HCT116 (cell line): ENCODE measurements around the gene PLEKHG1. TPM values are rescaled to one million over a fixed set of nuclear protein-coding genes. Genes with fewer than 3 reads are reported as not detected.

Experiments
- ATAC-seq: fragments of 200-7000 bp; cut with Tn5 transposase; 2 replicates; pipeline ENCODE4 v1.9.1; 2020; ENCODE audit warnings: mild to moderate bottlenecking, moderate library complexity
- BruUV-seq: library from RNA; stranded (reverse); fragments of 400-500 nt; replicated peaks from 2 replicates; lab custom pipeline; 2021; lab: Mats Ljungman, UMichigan
- CTCF ChIA-PET: fragments of 300-600 bp; sonication (Branson Sonifier 250); formaldehyde crosslinking; loops from one replicate; lab custom pipeline; 2021; ENCODE audit warnings: antibody characterized with exemption; lab: Charles Lee
- POLR2A ChIA-PET: fragments of 300-600, 350-600 bp; sonication (Branson Sonifier 250); formaldehyde crosslinking; loops from one replicate; lab custom pipeline; 2021; ENCODE audit warnings: antibody characterized with exemption; lab: Charles Lee
- RAD21 ChIA-PET, 2 experiments: fragments of 300-600 bp; sonication (Branson Sonifier 250); formaldehyde crosslinking; loops; one replicate each; lab custom pipeline; 2023; ENCODE audit warnings: low total read pairs in 2 of 2; ENCODE audit not compliant: uncharacterized antibody in 2 of 2, unreplicated experiment in 2 of 2, low non-redundant PET in 1 of 2; lab: Charles Lee
- DNase-seq: peaks from one replicate; pipeline ENCODE4 v3.0.0-alpha.2; 2010; ENCODE audit warnings: low read depth, low spot score
- H2AFZ ChIP-seq: fragments of 200-600 bp; shearing (Covaris generic), sonication (generic); 2 replicates; pipeline ENCODE4 v1.6.1; 2017; ENCODE audit warnings: low read depth, mixed run types, mixed read lengths, antibody characterized with exemption, low read length; ENCODE audit not compliant: poor library complexity, severe bottlenecking
- H3K27ac ChIP-seq: 2 replicates; pipeline ENCODE4 v1.5.1; 2012; ENCODE audit warnings: low read depth, low read length
- H3K27me3 ChIP-seq: fragments of 200-600 bp; sonication (generic); 2 replicates; pipeline ENCODE4 v1.6.1; 2016; ENCODE audit warnings: mixed run types, low read length, mixed read lengths; ENCODE audit not compliant: insufficient read depth
- H3K36me3 ChIP-seq, 2 experiments: fragments of 200-500 bp in 1 of 2; fragments of 200-600 bp in 1 of 2; sonication (Bioruptor generic) in 1 of 2; sonication (generic) in 1 of 2; 2 replicates each; pipeline versions ENCODE4 v1.5.1 to v1.6.1; 2014 to 2016; ENCODE audit warnings: low read length in 2 of 2, inconsistent platforms in 1 of 2, mixed read lengths in 1 of 2, mixed run types in 1 of 2; ENCODE audit not compliant: insufficient read depth in 2 of 2, control insufficient read depth in 1 of 2
- H3K4me1 ChIP-seq, 2 experiments: fragments of 200-600 bp in 1 of 2; sonication (generic) in 1 of 2; 2 replicates each; pipeline versions ENCODE4 v1.5.1 to v1.6.1; 2012 to 2017; ENCODE audit warnings: low read length in 2 of 2, inconsistent platforms in 1 of 2, mild to moderate bottlenecking in 1 of 2, mixed read lengths in 1 of 2, mixed run types in 1 of 2, moderate library complexity in 1 of 2; ENCODE audit not compliant: insufficient read depth in 2 of 2, control insufficient read depth in 1 of 2
- H3K4me2 ChIP-seq: fragments of 200-600 bp; sonication (generic); 2 replicates; pipeline ENCODE4 v1.6.1; 2017; ENCODE audit warnings: mixed run types, low read length, mixed read lengths
- H3K4me3 ChIP-seq, 2 experiments: fragments of 200-600 bp in 1 of 2; sonication (generic) in 1 of 2; replicated peaks in 1 of 2; 2 replicates each; pipeline ENCODE4 v1.5.1; 2011 to 2016; ENCODE audit warnings: low read length in 2 of 2, control low read depth in 1 of 2, low read depth in 1 of 2, mild to moderate bottlenecking in 1 of 2, mixed read lengths in 1 of 2, mixed run types in 1 of 2
- H3K79me2 ChIP-seq: fragments of 200-600 bp; sonication (generic); 2 replicates; pipeline ENCODE4 v1.6.1; 2017; ENCODE audit warnings: mild to moderate bottlenecking, mixed run types, low read length, moderate library complexity, mixed read lengths; ENCODE audit not compliant: insufficient read depth
- H3K9ac ChIP-seq: fragments of 200-600 bp; sonication (generic); 2 replicates; pipeline ENCODE4 v1.6.1; 2016; ENCODE audit warnings: low read length, mixed read lengths
- H3K9me2 ChIP-seq: fragments of 200-600 bp; sonication (generic), shearing (Covaris generic); 2 replicates; pipeline ENCODE4 v1.6.1; 2017; ENCODE audit warnings: mixed run types, mild to moderate bottlenecking, moderate library complexity; ENCODE audit not compliant: insufficient read depth
- H3K9me3 ChIP-seq, 2 experiments: fragments of 200-500 bp in 1 of 2; fragments of 200-600 bp in 1 of 2; sonication (Bioruptor generic) in 1 of 2; sonication (generic) in 1 of 2; 2 replicates each; pipeline ENCODE4 v1.6.1; 2014 to 2017; ENCODE audit warnings: low read length in 2 of 2, mixed read lengths in 2 of 2, inconsistent platforms in 1 of 2, low read depth in 1 of 2, mild to moderate bottlenecking in 1 of 2, mixed run types in 1 of 2, moderate library complexity in 1 of 2; ENCODE audit not compliant: control insufficient read depth in 1 of 2, insufficient read depth in 1 of 2
- H4K20me1 ChIP-seq: fragments of 200-600 bp; sonication (generic), shearing (Covaris generic); 2 replicates; pipeline ENCODE4 v1.6.1; 2017; ENCODE audit warnings: mixed run types, mild to moderate bottlenecking, moderate library complexity; ENCODE audit not compliant: insufficient read depth
- ATF3 ChIP-seq: IDR thresholded peaks from 2 replicates; pipeline ENCODE4 v1.6.1; 2012
- CBX3 ChIP-seq: IDR thresholded peaks from 2 replicates; pipeline ENCODE4 v1.6.1; 2012; ENCODE audit warnings: low read depth
- CTCF ChIP-seq, 3 experiments: fragments of 200-600 bp in 1 of 3; sonication (generic) in 1 of 3; IDR thresholded peaks in 2 of 3; conservative IDR thresholded peaks in 1 of 3; 2 replicates each; pipeline ENCODE4 v1.5.1; 2012 to 2017; ENCODE audit warnings: low read depth in 2 of 3, low read length in 2 of 3, antibody characterized with exemption in 1 of 3, borderline replicate concordance in 1 of 3, control low read depth in 1 of 3, mild to moderate bottlenecking in 1 of 3, mixed read lengths in 1 of 3, mixed run types in 1 of 3, moderate library complexity in 1 of 3; ENCODE audit not compliant: insufficient read depth in 1 of 3
- EGR1 ChIP-seq: IDR thresholded peaks from 2 replicates; pipeline ENCODE4 v1.6.1; 2012; ENCODE audit warnings: low read depth
- ELF1 ChIP-seq: IDR thresholded peaks from 2 replicates; pipeline ENCODE4 v1.6.1; 2012; ENCODE audit warnings: low read depth, borderline replicate concordance
- EZH2 ChIP-seq: fragments of 200-600 bp; sonication (generic); IDR thresholded peaks from 2 replicates; pipeline ENCODE4 v1.6.1; 2017; ENCODE audit warnings: antibody characterized with exemption, mixed run types
- EZH2phosphoT487 ChIP-seq: fragments of 200-600 bp; IDR thresholded peaks from 2 replicates; pipeline ENCODE4 v1.6.1; 2018; ENCODE audit warnings: antibody characterized with exemption, borderline replicate concordance
- FOSL1 ChIP-seq: IDR thresholded peaks from 2 replicates; pipeline ENCODE4 v1.6.1; 2012; ENCODE audit warnings: low read depth
- MAX ChIP-seq: IDR thresholded peaks from 2 replicates; pipeline ENCODE4 v1.6.1; 2012
- POLR2A ChIP-seq: IDR thresholded peaks from 2 replicates; pipeline ENCODE4 v1.7.0; 2011; ENCODE audit warnings: borderline replicate concordance; ENCODE audit not compliant: insufficient read depth, insufficient read length; ENCODE audit errors: extremely low read depth
- POLR2AphosphoS5 ChIP-seq: IDR thresholded peaks from 2 replicates; pipeline ENCODE4 v1.6.1; 2011; ENCODE audit warnings: mild to moderate bottlenecking, low read depth, low read length, moderate library complexity
- SIN3A ChIP-seq: IDR thresholded peaks from 2 replicates; pipeline ENCODE4 v1.6.1; 2012; ENCODE audit warnings: low read depth
- SP1 ChIP-seq: IDR thresholded peaks from 2 replicates; pipeline ENCODE4 v1.6.1; 2012; ENCODE audit warnings: low read depth
- SRF ChIP-seq: IDR thresholded peaks from 2 replicates; pipeline ENCODE4 v1.6.1; 2012; ENCODE audit warnings: low read depth
- TCF7L2 ChIP-seq: IDR thresholded peaks from 2 replicates; pipeline ENCODE4 v1.7.0; 2011; ENCODE audit warnings: borderline replicate concordance, inconsistent platforms; ENCODE audit not compliant: insufficient read depth, insufficient read length; ENCODE audit errors: extremely low read depth
- ZFX ChIP-seq: fragments of 450-650 bp; IDR thresholded peaks from 2 replicates; pipeline ENCODE4 v1.6.1; 2017
- ZNF274 ChIP-seq: fragments of 200-500 bp; sonication (Bioruptor generic); IDR thresholded peaks from 2 replicates; pipeline ENCODE4 v1.6.1; 2014; ENCODE audit warnings: mild to moderate bottlenecking, low read depth, low read length, inconsistent platforms
- intact Hi-C: fragments of 100-400 bp; cut with micrococcal nuclease; formaldehyde crosslinking; loops from 2 replicates; pipeline ENCODE4 v1.10.0; 2022
- total RNA-seq: library from RNA; stranded (reverse); gene quantifications from one replicate; pipeline ENCODE4 v1.2.1, GENCODE V29; 2021; ENCODE audit not compliant: unreplicated experiment

Gene PLEKHG1
- total RNA-seq, 1 experiment from 2014 or later = 10.4 TPM

GRCh38 chr6:150589852-150590251 is 9.8 kb upstream of the PLEKHG1 start:
- no peaks in the 10 kb centered on the region for H3K4me1 ChIP-seq
- ChIA-PET POLR2A (no interaction called here), RAD21 (no interaction called here), CTCF (interaction anchor here (0.7 to 1.8 kb wide), 2 partner anchors 226 to 228 kb away, joined by 3 read pairs; no protein-coding TSS in a partner anchor)
- no peaks in the 10 kb centered on the region for H3K9me3 ChIP-seq
- no peak overlapping the region for H3K27ac ChIP-seq
- no peaks in the 10 kb centered on the region for H3K27me3 ChIP-seq
- TF ChIP-seq SRF (no peak), EZH2 (no peak), TCF7L2 (no peak), SIN3A (no peak), MAX (no peak), ELF1 (no peak), POLR2A (no peak), FOSL1 (no peak), ZFX (no peak), ATF3 (no peak), EZH2phosphoT487 (no peak), CTCF (IDR thresholded peaks at IDR 0.05 in 2 of 3, conservative IDR thresholded peaks at IDR 0.05 in 1 of 3; ENCODE audit: borderline replicate concordance in 1 of 3, insufficient read depth in 1 of 3, low read depth in 2 of 3, low read length in 2 of 3) (no peak), ZNF274 (no peak), POLR2AphosphoS5 (no peak), CBX3 (no peak), EGR1 (no peak), SP1 (no peak)
- no peaks in the 10 kb centered on the region for H3K36me3 ChIP-seq
- intact Hi-C loops = loop anchor here (5.0 kb wide), 1 partner anchor 118 kb away; no protein-coding TSS in a partner anchor
- H3K4me3 ChIP-seq = no peak overlapping the region
- no peak overlapping the region for H3K4me2 ChIP-seq
- DNase-seq (no peak), ATAC-seq (no peak)
- no peaks in the 10 kb centered on the region for H3K9me2 ChIP-seq
- H2AFZ ChIP-seq = no peak overlapping the region
- H4K20me1 ChIP-seq = no peaks in the 10 kb centered on the region
- no peaks in the 10 kb centered on the region for H3K79me2 ChIP-seq
- no peak overlapping the region for H3K9ac ChIP-seq
- no TSS peak for BruUV-seq
